H9 (cell line): ENCODE results near the gene UTP3. TPM values are rescaled to one million over a fixed set of nuclear protein-coding genes. Genes with fewer than 3 reads are reported as not detected.

Experiments
- DNase-seq: peaks from one replicate; pipeline ENCODE4 v3.0.0-alpha.2; 2017
- H2AFZ ChIP-seq: one replicate; pipeline ENCODE4 v1.6.1; 2013; ENCODE audit warnings: mild to moderate bottlenecking, low read length, control low read depth, moderate library complexity
- H2AK5ac ChIP-seq: 2 replicates; pipeline ENCODE4 v1.6.1; 2013; ENCODE audit warnings: low read length, control low read depth, mixed read lengths; ENCODE audit not compliant: insufficient read length
- H2BK120ac ChIP-seq: one replicate; pipeline ENCODE4 v1.6.1; 2013; ENCODE audit warnings: low read depth, mild to moderate bottlenecking, low read length, control low read depth, inconsistent platforms; ENCODE audit not compliant: poor library complexity, severe bottlenecking
- H2BK12ac ChIP-seq: 2 replicates; pipeline ENCODE4 v1.6.1; 2013; ENCODE audit warnings: low read length, control low read depth, mixed read lengths, low read depth; ENCODE audit not compliant: insufficient read length
- H2BK15ac ChIP-seq: 2 replicates; pipeline ENCODE4 v1.6.1; 2013; ENCODE audit warnings: low read depth, low read length, control low read depth
- H2BK20ac ChIP-seq: one replicate; pipeline ENCODE4 v1.6.1; 2013; ENCODE audit warnings: low read depth, mild to moderate bottlenecking, low read length, control low read depth, inconsistent platforms; ENCODE audit not compliant: poor library complexity, severe bottlenecking
- H2BK5ac ChIP-seq: 2 replicates; pipeline ENCODE4 v1.6.1; 2013; ENCODE audit warnings: low read length, control low read depth, mixed read lengths; ENCODE audit not compliant: insufficient read length
- H3K14ac ChIP-seq: 2 replicates; pipeline ENCODE4 v1.6.1; 2013; ENCODE audit warnings: low read length, control low read depth; ENCODE audit not compliant: insufficient read depth
- H3K18ac ChIP-seq: 2 replicates; pipeline ENCODE4 v1.6.1; 2013; ENCODE audit warnings: low read depth, mild to moderate bottlenecking, mixed read lengths, low read length, control low read depth; ENCODE audit not compliant: insufficient read length
- H3K23ac ChIP-seq: 2 replicates; pipeline ENCODE4 v1.6.1; 2013; ENCODE audit warnings: low read length, control low read depth, mixed read lengths, low read depth; ENCODE audit not compliant: insufficient read length
- H3K23me2 ChIP-seq: 2 replicates; pipeline ENCODE4 v1.6.1; 2013; ENCODE audit warnings: low read depth, mild to moderate bottlenecking, mixed read lengths, low read length, control low read depth; ENCODE audit not compliant: insufficient read length, poor library complexity, severe bottlenecking
- H3K27ac ChIP-seq: 2 replicates; pipeline ENCODE4 v1.5.1; 2013; ENCODE audit warnings: low read length, control low read depth, mixed read lengths, low read depth; ENCODE audit not compliant: insufficient read length
- H3K27me3 ChIP-seq: 2 replicates; pipeline ENCODE4 v1.6.1; 2013; ENCODE audit warnings: low read length, control low read depth, inconsistent platforms; ENCODE audit not compliant: insufficient read depth
- H3K4ac ChIP-seq: 2 replicates; pipeline ENCODE4 v1.6.1; 2013; ENCODE audit warnings: low read depth, mild to moderate bottlenecking, control low read depth, inconsistent platforms, low read length, moderate library complexity
- H3K4me1 ChIP-seq: 2 replicates; pipeline ENCODE4 v1.6.1; 2013; ENCODE audit warnings: low read length, control low read depth, inconsistent platforms; ENCODE audit not compliant: insufficient read depth
- H3K4me2 ChIP-seq: 2 replicates; pipeline ENCODE4 v1.6.1; 2013; ENCODE audit warnings: low read length, control low read depth, mixed read lengths; ENCODE audit not compliant: insufficient read length, insufficient read depth
- H3K56ac ChIP-seq: 2 replicates; pipeline ENCODE4 v1.6.1; 2013; ENCODE audit warnings: low read depth, mild to moderate bottlenecking, mixed read lengths, low read length, control low read depth; ENCODE audit not compliant: insufficient read length
- H3K79me1 ChIP-seq: 2 replicates; pipeline ENCODE4 v1.6.1; 2013; ENCODE audit warnings: low read depth, mild to moderate bottlenecking, moderate library complexity, low read length, control low read depth, inconsistent platforms; ENCODE audit not compliant: insufficient read depth, poor library complexity, severe bottlenecking
- H3K79me2 ChIP-seq: 2 replicates; pipeline ENCODE4 v1.6.1; 2013; ENCODE audit warnings: low read length, control low read depth, inconsistent platforms; ENCODE audit not compliant: insufficient read depth
- H3K9ac ChIP-seq: 2 replicates; pipeline ENCODE4 v1.6.1; 2013; ENCODE audit warnings: low read length, control low read depth, mixed read lengths; ENCODE audit not compliant: insufficient read length; ENCODE audit errors: extremely low read depth
- H3K9me3 ChIP-seq: one replicate; pipeline ENCODE4 v1.6.1; 2013; ENCODE audit warnings: low read depth, low read length, inconsistent platforms; ENCODE audit not compliant: control insufficient read depth
- H3T11ph ChIP-seq: one replicate; pipeline ENCODE4 v1.6.1; 2013; ENCODE audit warnings: mild to moderate bottlenecking, low read length, control low read depth, inconsistent platforms
- H4K20me1 ChIP-seq: one replicate; pipeline ENCODE4 v1.6.1; 2013; ENCODE audit not compliant: control insufficient read depth, insufficient read length, insufficient read depth
- H4K5ac ChIP-seq: 2 replicates; pipeline ENCODE4 v1.6.1; 2013; ENCODE audit warnings: low read depth, mild to moderate bottlenecking, mixed read lengths, low read length, control low read depth; ENCODE audit not compliant: insufficient read length
- H4K8ac ChIP-seq: replicated peaks from 2 replicates; pipeline ENCODE4 v1.6.1; 2013; ENCODE audit warnings: low read length, control low read depth, mixed read lengths, low read depth; ENCODE audit not compliant: insufficient read length
- H4K91ac ChIP-seq: 2 replicates; pipeline ENCODE4 v1.6.1; 2013; ENCODE audit warnings: low read depth, mild to moderate bottlenecking, moderate library complexity, mixed read lengths, low read length, control low read depth; ENCODE audit not compliant: insufficient read length
- H3K27ac Mint-ChIP-seq, 3 experiments: 2 replicates in 2 of 3; 3 replicates in 1 of 3; pipeline ENCODE4 v1.8.0; 2020 to 2021; ENCODE audit warnings: mixed read lengths in 3 of 3, mild to moderate bottlenecking in 1 of 3, moderate library complexity in 1 of 3
- H3K27me3 Mint-ChIP-seq: 2 replicates; pipeline ENCODE4 v1.8.0; 2021; ENCODE audit warnings: low read depth, mild to moderate bottlenecking, moderate library complexity, mixed read lengths
- H3K36me3 Mint-ChIP-seq, 3 experiments: 2 replicates in 2 of 3; 3 replicates in 1 of 3; pipeline ENCODE4 v1.8.0; 2020 to 2021; ENCODE audit warnings: low read depth in 3 of 3, mixed read lengths in 3 of 3; ENCODE audit not compliant: insufficient read depth in 1 of 3
- H3K4me1 Mint-ChIP-seq, 2 experiments: 2 replicates each; pipeline ENCODE4 v1.8.0; 2020; ENCODE audit warnings: mixed read lengths in 2 of 2
- H3K4me3 Mint-ChIP-seq, 2 experiments: 2 replicates in 1 of 2; 3 replicates in 1 of 2; pipeline ENCODE4 v1.8.0; 2020 to 2021; ENCODE audit warnings: mild to moderate bottlenecking in 2 of 2, mixed read lengths in 2 of 2, moderate library complexity in 1 of 2
- H3K9me3 Mint-ChIP-seq, 2 experiments: 2 replicates in 1 of 2; 3 replicates in 1 of 2; pipeline ENCODE4 v1.8.0; 2020; ENCODE audit warnings: mild to moderate bottlenecking in 2 of 2, mixed read lengths in 2 of 2, moderate library complexity in 1 of 2
- WGBS: extraction: QIAGEN DNeasy Blood & Tissue Kit; methylation state at CpG from one replicate; pipeline ENCODE4 v1.1.7; 2013; ENCODE audit warnings: missing lambda C conversion rate, low lambda C conversion rate, mixed read lengths; ENCODE audit not compliant: insufficient read length; ENCODE audit errors: extremely low coverage; 5-methylcytosine and 5-hydroxymethylcytosine counted together
- total RNA-seq: library from RNA; stranded (reverse); gene quantifications from 2 replicates; pipeline ENCODE4 v1.2.1, GENCODE V29; 2021
- TF ChIP-seq, protein P1 (sequence below): fragments of 200-600 bp; sonication (generic); conservative IDR thresholded peaks from 3 replicates; pipeline ENCODE4 v1.8.0; 2021; ENCODE audit warnings: antibody characterized with exemption, mild to moderate bottlenecking

UTP3 gene
- total RNA-seq, 1 experiment from 2014 or later = 49.3 TPM

GRCh38 chr4:70687392-70687791 lies 940 bp upstream of the UTP3 start:
- H3K23ac ChIP-seq = no peak overlapping the region
- peaks cover 14% of the 10 kb centered on the region for H3K79me2 ChIP-seq
- H3K23me2 ChIP-seq = peaks cover 15% of the 10 kb centered on the region
- peak overlapping the region; percentile 63 for H3K27ac ChIP-seq
- H2AK5ac ChIP-seq = no peak overlapping the region
- H3T11ph ChIP-seq = no peak overlapping the region
- Mint-ChIP-seq H3K9me3 (no peaks in the 10 kb centered on the region; a peak in 1 of 5 replicates), H3K27ac (peak overlapping the region; percentile 98 to 100 (median 99); a peak in 5 of 7 replicates), H3K27me3 (peaks cover 3% of the 10 kb centered on the region; the same call in 1 of the 2 replicates), H3K36me3 (peaks cover 8 to 31% (median 26%) of the 10 kb centered on the region in 3 experiments; a peak in 6 of 7 replicates), H3K4me1 (peaks cover 21 to 28% of the 10 kb centered on the region in 2 experiments), H3K4me3 (peak overlapping the region; percentile 96 to 100)
- no peaks in the 10 kb centered on the region for H3K79me1 ChIP-seq
- H3K4ac ChIP-seq = no peak overlapping the region
- no peak for DNase-seq
- no peak overlapping the region for H3K14ac ChIP-seq
- WGBS = no CpG with 5 or more reads among the region's 13 CpGs
- H4K8ac ChIP-seq = no peak overlapping the region
- H2BK5ac ChIP-seq = no peak overlapping the region
- H3K4me1 ChIP-seq = peaks cover 5% of the 10 kb centered on the region
- H3K56ac ChIP-seq = no peak overlapping the region
- H3K4me2 ChIP-seq = peak overlapping the region; percentile 97
- H3K9ac ChIP-seq = peak overlapping the region; percentile 83
- no peak overlapping the region for H2BK12ac ChIP-seq
- H2AFZ ChIP-seq = no peak overlapping the region
- no peaks in the 10 kb centered on the region for H3K9me3 ChIP-seq
- H2BK15ac ChIP-seq = no peak overlapping the region
- H4K91ac ChIP-seq = no peak overlapping the region
- no peaks in the 10 kb centered on the region for H3K27me3 ChIP-seq
- no peak overlapping the region for H2BK20ac ChIP-seq
- H2BK120ac ChIP-seq = no peak overlapping the region
- H4K20me1 ChIP-seq = no peaks in the 10 kb centered on the region
- no peak overlapping the region for H3K18ac ChIP-seq
- TF ChIP-seq, protein P1, sequence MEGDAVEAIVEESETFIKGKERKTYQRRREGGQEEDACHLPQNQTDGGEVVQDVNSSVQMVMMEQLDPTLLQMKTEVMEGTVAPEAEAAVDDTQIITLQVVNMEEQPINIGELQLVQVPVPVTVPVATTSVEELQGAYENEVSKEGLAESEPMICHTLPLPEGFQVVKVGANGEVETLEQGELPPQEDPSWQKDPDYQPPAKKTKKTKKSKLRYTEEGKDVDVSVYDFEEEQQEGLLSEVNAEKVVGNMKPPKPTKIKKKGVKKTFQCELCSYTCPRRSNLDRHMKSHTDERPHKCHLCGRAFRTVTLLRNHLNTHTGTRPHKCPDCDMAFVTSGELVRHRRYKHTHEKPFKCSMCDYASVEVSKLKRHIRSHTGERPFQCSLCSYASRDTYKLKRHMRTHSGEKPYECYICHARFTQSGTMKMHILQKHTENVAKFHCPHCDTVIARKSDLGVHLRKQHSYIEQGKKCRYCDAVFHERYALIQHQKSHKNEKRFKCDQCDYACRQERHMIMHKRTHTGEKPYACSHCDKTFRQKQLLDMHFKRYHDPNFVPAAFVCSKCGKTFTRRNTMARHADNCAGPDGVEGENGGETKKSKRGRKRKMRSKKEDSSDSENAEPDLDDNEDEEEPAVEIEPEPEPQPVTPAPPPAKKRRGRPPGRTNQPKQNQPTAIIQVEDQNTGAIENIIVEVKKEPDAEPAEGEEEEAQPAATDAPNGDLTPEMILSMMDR = no peak
- no peak overlapping the region for H4K5ac ChIP-seq
